Measurements from ENCODE around the gene HBA2.

HBA2 gene

DNA sequence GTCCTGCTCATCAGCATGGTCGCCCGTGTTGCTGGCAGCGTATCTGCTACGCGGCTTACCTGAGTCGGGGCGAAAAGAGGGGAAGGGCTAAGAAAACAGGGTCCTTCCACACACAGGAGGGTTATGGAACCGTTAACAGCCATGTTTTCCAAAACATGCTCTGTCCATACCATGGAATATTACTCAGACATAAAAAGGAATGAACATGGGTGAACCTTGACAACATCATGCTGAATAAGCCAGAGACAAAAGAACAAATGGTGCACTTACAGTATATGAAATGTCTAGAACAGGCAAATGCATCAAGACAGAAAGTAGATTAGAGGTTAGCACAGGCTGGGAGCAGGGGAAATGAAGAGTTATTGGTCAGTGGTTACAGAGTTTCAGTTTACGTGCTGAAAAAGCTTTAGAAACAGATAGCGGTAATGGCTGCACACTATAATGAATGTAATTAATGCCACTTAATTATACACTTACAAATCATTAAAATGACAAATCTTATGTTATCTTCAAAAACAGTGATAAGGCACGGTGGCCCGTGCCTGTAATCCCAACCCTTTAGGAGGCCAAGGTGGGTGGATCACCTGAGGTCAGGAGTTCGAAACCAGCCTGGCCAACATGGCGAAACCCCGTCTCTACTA, 42.0 kb upstream of the HBA2 start:
- Histone ChIP-seq H3K4me1 (ENCODE audit: insufficient read depth, low read length, poor library complexity, severe bottlenecking) (peaks cover 9% of the 10 kb centered on the region), H3K4me2 (ENCODE audit: low read depth, low read length, poor library complexity, severe bottlenecking) (no peak overlapping the region), H3F3A (ENCODE audit: low read depth) (0 out of 2 replicates have a peak, but pooled peaks cover 3% of the 10 kb centered on the region), H2AFZ (ENCODE audit: low read length) (no peak overlapping the region), H4K20me1 (ENCODE audit: insufficient read depth, low read length, poor library complexity, severe bottlenecking) (no peaks in the 10 kb centered on the region), H3K79me2 (ENCODE audit: insufficient read depth, low read length) (no peaks in the 10 kb centered on the region), H3K9me3 (ENCODE audit: insufficient read depth, low read depth, low read length) (no peaks in the 10 kb centered on the region), H3K9ac (ENCODE audit: low read depth, low read length, poor library complexity, severe bottlenecking) (no peak overlapping the region), H3K4me3 (ENCODE audit: low read length, poor library complexity, severe bottlenecking) (no peak overlapping the region), H3K36me3 (ENCODE audit: insufficient read depth, low read length) (no peaks in the 10 kb centered on the region), H3K27me3 (ENCODE audit: insufficient read depth, low read length, poor library complexity, severe bottlenecking) (no peaks in the 10 kb centered on the region), H3K9me2 (replicated peaks; ENCODE audit: low read depth, low read length) (no peaks in the 10 kb centered on the region)
- TF ChIP-seq EZH2phosphoT487 (IDR thresholded peaks at IDR 0.05; ENCODE audit: borderline replicate concordance): no peak
- TF ChIP-seq, protein P1, sequence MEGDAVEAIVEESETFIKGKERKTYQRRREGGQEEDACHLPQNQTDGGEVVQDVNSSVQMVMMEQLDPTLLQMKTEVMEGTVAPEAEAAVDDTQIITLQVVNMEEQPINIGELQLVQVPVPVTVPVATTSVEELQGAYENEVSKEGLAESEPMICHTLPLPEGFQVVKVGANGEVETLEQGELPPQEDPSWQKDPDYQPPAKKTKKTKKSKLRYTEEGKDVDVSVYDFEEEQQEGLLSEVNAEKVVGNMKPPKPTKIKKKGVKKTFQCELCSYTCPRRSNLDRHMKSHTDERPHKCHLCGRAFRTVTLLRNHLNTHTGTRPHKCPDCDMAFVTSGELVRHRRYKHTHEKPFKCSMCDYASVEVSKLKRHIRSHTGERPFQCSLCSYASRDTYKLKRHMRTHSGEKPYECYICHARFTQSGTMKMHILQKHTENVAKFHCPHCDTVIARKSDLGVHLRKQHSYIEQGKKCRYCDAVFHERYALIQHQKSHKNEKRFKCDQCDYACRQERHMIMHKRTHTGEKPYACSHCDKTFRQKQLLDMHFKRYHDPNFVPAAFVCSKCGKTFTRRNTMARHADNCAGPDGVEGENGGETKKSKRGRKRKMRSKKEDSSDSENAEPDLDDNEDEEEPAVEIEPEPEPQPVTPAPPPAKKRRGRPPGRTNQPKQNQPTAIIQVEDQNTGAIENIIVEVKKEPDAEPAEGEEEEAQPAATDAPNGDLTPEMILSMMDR (conservative IDR thresholded peaks at IDR 0.05; ENCODE audit: low read length): no peak

DNA sequence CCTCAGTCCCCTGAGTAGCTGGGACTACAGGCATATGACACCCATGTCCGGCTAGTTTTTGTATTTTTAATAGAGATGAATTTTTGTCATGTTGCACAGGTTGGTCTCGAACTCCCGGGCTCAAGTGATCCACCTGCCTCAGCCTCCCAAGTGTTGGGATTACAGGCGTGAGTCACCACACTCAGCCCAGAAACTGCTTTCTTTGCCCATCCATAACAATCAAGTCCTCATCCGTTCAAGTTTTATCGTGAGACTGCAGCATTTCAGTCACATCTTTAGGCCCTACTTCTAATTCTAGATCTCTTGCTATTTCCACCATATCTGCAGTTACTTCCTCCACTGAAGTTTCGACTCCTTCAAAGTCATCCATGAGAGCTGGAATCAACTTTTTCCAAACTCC, 40.6 kb upstream of the HBA2 start:
- H3K79me2 ChIP-seq (ENCODE audit: insufficient read depth, low read length): no peaks in the 10 kb centered on the region

DNA sequence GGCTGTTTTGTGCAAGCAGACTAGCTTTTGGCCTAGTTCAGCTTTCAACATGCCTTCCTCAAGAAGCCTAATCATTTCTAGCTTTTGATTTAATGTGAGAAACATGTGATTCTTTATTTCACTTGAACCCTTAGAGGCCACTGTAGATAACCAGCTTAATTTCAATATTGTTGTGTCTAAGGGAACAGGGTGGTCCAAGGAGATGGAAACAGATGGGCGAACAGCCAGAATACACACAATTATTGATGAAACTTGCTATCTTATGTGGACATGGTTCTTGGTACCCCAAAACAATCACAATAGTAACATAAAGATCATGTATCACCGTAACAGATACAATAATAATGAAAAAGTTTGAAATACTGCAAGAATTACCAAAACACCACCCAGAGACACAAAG, 39.0 kb upstream of the HBA2 start:
- Histone ChIP-seq H3K4me2 (ENCODE audit: low read depth, low read length, poor library complexity, severe bottlenecking) (no peak overlapping the region), H3K4me3 (ENCODE audit: low read length, poor library complexity, severe bottlenecking) (no peak overlapping the region), H3K79me2 (ENCODE audit: insufficient read depth, low read length) (no peaks in the 10 kb centered on the region), H3K9ac (ENCODE audit: low read depth, low read length, poor library complexity, severe bottlenecking) (no peak overlapping the region), H2AFZ (ENCODE audit: low read length) (no peak overlapping the region), H3K9me2 (replicated peaks; ENCODE audit: low read depth, low read length) (no peaks in the 10 kb centered on the region), H3K4me1 (ENCODE audit: insufficient read depth, low read length, poor library complexity, severe bottlenecking) (peaks cover 8% of the 10 kb centered on the region), H3K27me3 (ENCODE audit: insufficient read depth, low read length, poor library complexity, severe bottlenecking) (no peaks in the 10 kb centered on the region), H3K36me3 (ENCODE audit: insufficient read depth, low read length) (no peaks in the 10 kb centered on the region), H3F3A (ENCODE audit: low read depth) (0 out of 2 replicates have a peak, but pooled peaks cover 3% of the 10 kb centered on the region), H4K20me1 (ENCODE audit: insufficient read depth, low read length, poor library complexity, severe bottlenecking) (no peaks in the 10 kb centered on the region), H3K9me3 (ENCODE audit: insufficient read depth, low read depth, low read length) (no peaks in the 10 kb centered on the region)
- TF ChIP-seq EZH2phosphoT487 (IDR thresholded peaks at IDR 0.05; ENCODE audit: borderline replicate concordance): no peak
- TF ChIP-seq, protein P1 (conservative IDR thresholded peaks at IDR 0.05; ENCODE audit: low read length): no peak

More for the DNA sequence above, 40.6 kb upstream of the HBA2 start:
- Histone ChIP-seq H4K20me1 (ENCODE audit: insufficient read depth, low read length, poor library complexity, severe bottlenecking) (no peaks in the 10 kb centered on the region), H3K4me3 (ENCODE audit: low read length, poor library complexity, severe bottlenecking) (no peak overlapping the region), H3K9me3 (ENCODE audit: insufficient read depth, low read depth, low read length) (no peaks in the 10 kb centered on the region), H3K9ac (ENCODE audit: low read depth, low read length, poor library complexity, severe bottlenecking) (no peak overlapping the region), H3K9me2 (replicated peaks; ENCODE audit: low read depth, low read length) (no peaks in the 10 kb centered on the region), H3F3A (ENCODE audit: low read depth) (0 out of 2 replicates have a peak, but pooled peaks cover 3% of the 10 kb centered on the region), H3K36me3 (ENCODE audit: insufficient read depth, low read length) (no peaks in the 10 kb centered on the region), H3K27me3 (ENCODE audit: insufficient read depth, low read length, poor library complexity, severe bottlenecking) (no peaks in the 10 kb centered on the region), H2AFZ (ENCODE audit: low read length) (no peak overlapping the region), H3K4me2 (ENCODE audit: low read depth, low read length, poor library complexity, severe bottlenecking) (no peak overlapping the region), H3K4me1 (ENCODE audit: insufficient read depth, low read length, poor library complexity, severe bottlenecking) (peaks cover 9% of the 10 kb centered on the region)
- no peak for TF ChIP-seq EZH2phosphoT487 (IDR thresholded peaks at IDR 0.05; ENCODE audit: borderline replicate concordance)
- TF ChIP-seq, protein P1 (conservative IDR thresholded peaks at IDR 0.05; ENCODE audit: low read length): no peak
